AG04450 (cell line): Measurements from ENCODE around the gene ORC5. TPM values are rescaled to one million over a fixed set of nuclear protein-coding genes. Genes with fewer than 3 reads are reported as not detected.

Experiments used
- CTCF ChIA-PET: fragments of 300-600, 350-600 bp; formaldehyde crosslinking; extraction: SDS; loops from one replicate; lab custom pipeline; 2022; ENCODE audit warnings: antibody characterized with exemption, inconsistent platforms; lab: Charles Lee
- POLR2A ChIA-PET: fragments of 350-600 bp; formaldehyde crosslinking; extraction: SDS; loops from one replicate; lab custom pipeline; 2021; ENCODE audit warnings: antibody characterized with exemption, inconsistent platforms; lab: Yijun Ruan, JAX
- DNase-seq: peaks from one replicate; pipeline ENCODE4 v3.0.0-alpha.2; 2011; ENCODE audit warnings: low read depth, low spot score
- H3K27ac ChIP-seq: one replicate; pipeline ENCODE4 v1.5.1; 2012; ENCODE audit warnings: low read depth, low read length, control low read depth
- H3K27me3 ChIP-seq: one replicate; pipeline ENCODE4 v1.6.0; 2012; ENCODE audit warnings: low read length; ENCODE audit not compliant: control insufficient read depth, insufficient read depth
- H3K4me3 ChIP-seq: 2 replicates; pipeline ENCODE4 v1.5.1; 2011; ENCODE audit warnings: mild to moderate bottlenecking, low read depth, low read length, control low read depth
- H3K9me3 ChIP-seq: 2 replicates; pipeline ENCODE4 v1.5.1; 2012; ENCODE audit warnings: low read length; ENCODE audit not compliant: control insufficient read depth, insufficient read depth
- polyA plus RNA-seq: library from polyadenylated mRNA; depleted of rRNA; stranded (reverse); fragments of >200 nt; gene quantifications from 2 replicates; pipeline ENCODE4 v1.2.3, GENCODE V29; 2011
- TF ChIP-seq, protein P1 (sequence below): IDR thresholded peaks from 2 replicates; pipeline ENCODE4 v1.5.1; 2011; ENCODE audit warnings: low read depth, low read length, control low read depth, inconsistent platforms

ORC5 gene
- polyA plus RNA-seq, 1 experiment: 8.5 TPM

DNA sequence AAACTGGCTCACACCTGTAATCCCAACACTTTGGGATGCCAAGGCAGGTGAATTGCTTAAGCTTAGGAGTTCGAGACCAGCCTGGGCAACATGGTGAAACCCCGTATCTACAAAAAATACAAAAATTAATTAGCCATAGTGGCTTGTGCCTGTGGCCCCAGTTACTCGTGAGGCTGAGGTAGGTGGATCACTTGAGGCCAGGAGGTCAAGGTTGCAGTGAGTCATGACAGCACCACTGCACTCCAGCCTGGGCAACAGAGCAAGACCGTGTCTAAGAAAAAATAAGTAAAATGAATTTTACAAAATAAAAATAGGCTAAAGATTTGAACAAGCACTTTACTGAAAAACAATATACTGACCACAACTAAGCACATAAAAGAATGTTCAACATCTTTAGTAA is 9.8 kb upstream of the ORC5 start:
- H3K27me3 ChIP-seq: no peaks in the 10 kb centered on the region
- POLR2A ChIA-PET: interaction anchor here (0.7 kb wide), 1 partner anchor 132 kb away, joined by 3 read pairs; no protein-coding TSS in a partner anchor
- TF ChIP-seq, protein P1, sequence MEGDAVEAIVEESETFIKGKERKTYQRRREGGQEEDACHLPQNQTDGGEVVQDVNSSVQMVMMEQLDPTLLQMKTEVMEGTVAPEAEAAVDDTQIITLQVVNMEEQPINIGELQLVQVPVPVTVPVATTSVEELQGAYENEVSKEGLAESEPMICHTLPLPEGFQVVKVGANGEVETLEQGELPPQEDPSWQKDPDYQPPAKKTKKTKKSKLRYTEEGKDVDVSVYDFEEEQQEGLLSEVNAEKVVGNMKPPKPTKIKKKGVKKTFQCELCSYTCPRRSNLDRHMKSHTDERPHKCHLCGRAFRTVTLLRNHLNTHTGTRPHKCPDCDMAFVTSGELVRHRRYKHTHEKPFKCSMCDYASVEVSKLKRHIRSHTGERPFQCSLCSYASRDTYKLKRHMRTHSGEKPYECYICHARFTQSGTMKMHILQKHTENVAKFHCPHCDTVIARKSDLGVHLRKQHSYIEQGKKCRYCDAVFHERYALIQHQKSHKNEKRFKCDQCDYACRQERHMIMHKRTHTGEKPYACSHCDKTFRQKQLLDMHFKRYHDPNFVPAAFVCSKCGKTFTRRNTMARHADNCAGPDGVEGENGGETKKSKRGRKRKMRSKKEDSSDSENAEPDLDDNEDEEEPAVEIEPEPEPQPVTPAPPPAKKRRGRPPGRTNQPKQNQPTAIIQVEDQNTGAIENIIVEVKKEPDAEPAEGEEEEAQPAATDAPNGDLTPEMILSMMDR: no peak
- no peaks in the 10 kb centered on the region for H3K9me3 ChIP-seq
- H3K4me3 ChIP-seq: no peak overlapping the region
- no peak overlapping the region for H3K27ac ChIP-seq
- DNase-seq: no peak
- CTCF ChIA-PET: interaction anchor here (1.1 kb wide), 1 partner anchor 14 kb away, joined by 8 read pairs; no protein-coding TSS in a partner anchor

DNA sequence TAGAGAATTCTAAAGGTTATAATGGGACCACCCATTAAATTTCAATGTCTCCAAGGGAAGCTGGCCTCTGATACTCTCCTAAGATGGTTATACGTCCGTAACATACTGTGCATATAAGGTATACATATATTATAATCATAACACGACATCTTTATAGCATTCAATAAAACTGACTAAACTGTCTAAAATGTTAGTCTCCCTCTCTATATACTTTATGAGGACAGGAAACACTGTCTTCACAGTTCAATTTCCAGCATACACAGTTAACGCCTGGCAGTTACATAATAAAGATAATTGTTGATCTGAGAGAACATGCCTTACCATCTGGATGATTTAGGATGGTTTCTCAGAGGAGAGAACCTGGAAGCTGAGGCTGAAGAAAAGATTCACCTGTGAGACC is 1.2 kb upstream of the ORC5 start:
- Histone ChIP-seq H3K9me3 (no peaks in the 10 kb centered on the region; the same call in 1 of the 2 replicates), H3K27ac (no peak overlapping the region), H3K27me3 (no peaks in the 10 kb centered on the region), H3K4me3 (no peak overlapping the region)
- POLR2A ChIA-PET: interaction anchor here (0.6 kb wide), 1 partner anchor 624 kb away, joined by 3 read pairs; no protein-coding TSS in a partner anchor
- DNase-seq: no peak
- CTCF ChIA-PET: interaction anchor here (1.2 to 2.9 kb wide), 3 partner anchors 22 to 59 kb away, joined by 3 to 8 read pairs (median 7); no protein-coding TSS in a partner anchor
- TF ChIP-seq, protein P1: no peak

DNA sequence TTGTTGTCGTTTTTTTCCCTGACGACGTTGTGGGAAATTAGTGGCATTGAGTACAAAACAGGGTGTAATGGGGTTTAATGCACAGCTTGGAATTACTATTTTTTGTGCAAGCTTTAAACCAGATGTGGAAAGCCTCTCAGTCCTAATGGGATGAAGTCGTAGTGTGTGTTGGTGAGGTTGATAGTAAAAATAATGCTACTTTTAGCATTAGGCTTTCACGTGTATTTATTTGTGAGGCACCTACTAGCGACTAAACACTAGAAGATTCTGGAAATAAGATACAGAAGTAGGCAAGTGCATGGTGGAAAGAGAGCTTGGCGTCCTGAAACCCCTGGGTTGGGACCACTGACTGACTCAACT is 588 bp upstream of the ORC5 start:
- Histone ChIP-seq H3K4me3 (peak overlapping the region; percentile 95), H3K27me3 (no peaks in the 10 kb centered on the region), H3K27ac (peak overlapping the region; percentile 65), H3K9me3 (no peaks in the 10 kb centered on the region; the same call in 1 of the 2 replicates)
- DNase-seq: no peak
- TF ChIP-seq, protein P1: no peak
- POLR2A ChIA-PET: interaction anchor here (1.2 kb wide), 1 partner anchor 23 kb away, joined by 6 read pairs; no protein-coding TSS in a partner anchor
- CTCF ChIA-PET: interaction anchor here (1.2 to 2.9 kb wide), 3 partner anchors 23 to 59 kb away, joined by 3 to 8 read pairs (median 7); no protein-coding TSS in a partner anchor

DNA sequence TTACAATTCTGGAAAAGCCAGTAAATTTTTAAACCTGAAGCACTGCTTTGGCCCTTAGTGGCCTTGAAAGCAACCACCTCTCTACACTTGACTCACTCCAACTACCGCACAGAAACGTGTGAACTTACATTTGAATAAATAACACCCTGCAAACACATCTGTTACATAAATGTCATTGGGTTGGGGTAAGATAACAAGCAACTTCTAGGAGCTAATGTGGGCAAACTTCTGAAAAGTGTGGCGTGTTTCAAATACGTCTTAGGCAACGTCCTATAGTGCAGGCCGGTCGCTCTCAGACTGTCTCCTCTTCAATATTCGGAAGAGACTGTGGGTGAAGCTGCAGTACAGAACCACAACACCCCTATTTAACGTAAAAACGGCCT is 474 bp downstream of the ORC5 start:
- TF ChIP-seq, protein P1: no peak
- no peak for DNase-seq
- Histone ChIP-seq H3K27ac (peak overlapping the region; percentile 61), H3K9me3 (no peaks in the 10 kb centered on the region; the same call in 1 of the 2 replicates), H3K4me3 (peak overlapping the region; percentile 95), H3K27me3 (no peaks in the 10 kb centered on the region)
- CTCF ChIA-PET: interaction anchor here (2.9 kb wide), 1 partner anchor 24 kb away, joined by 8 read pairs; no protein-coding TSS in a partner anchor
- POLR2A ChIA-PET: no interaction called here

DNA sequence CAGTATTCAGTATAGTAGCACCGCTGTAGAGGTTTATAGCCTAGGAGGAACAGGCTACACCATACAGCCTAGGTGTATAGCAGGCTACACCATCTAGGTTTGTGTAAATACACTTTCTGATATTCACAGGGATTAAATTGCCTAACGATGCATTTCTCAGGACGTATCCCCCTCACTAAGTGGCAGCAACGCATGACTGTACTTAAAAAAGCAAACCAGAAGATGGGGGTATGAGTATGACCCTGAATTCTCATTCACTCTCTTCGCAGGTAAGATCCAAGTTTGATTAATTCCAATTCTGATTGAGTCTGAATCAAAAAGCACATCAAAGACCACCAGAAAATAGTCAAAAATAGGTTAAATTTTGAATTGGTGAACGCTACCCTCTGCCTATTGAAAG is 972 bp downstream of the ORC5 start:
- ChIA-PET CTCF (interaction anchor here (2.9 kb wide), 1 partner anchor 25 kb away, joined by 8 read pairs; no protein-coding TSS in a partner anchor), POLR2A (no interaction called here)
- Histone ChIP-seq H3K27me3 (no peaks in the 10 kb centered on the region), H3K27ac (no peak overlapping the region), H3K9me3 (no peaks in the 10 kb centered on the region; the same call in 1 of the 2 replicates), H3K4me3 (peak overlapping the region; percentile 95)
- DNase-seq: no peak
- TF ChIP-seq, protein P1: no peak
